Fibroblast of pulmonary artery (primary cell): ENCODE measurements around the gene NCKAP5L.

Experiments used
- DNase-seq: peaks from one replicate; pipeline ENCODE4 v3.0.0-alpha.2; 2010; ENCODE audit warnings: low read depth
- H3K4me3 ChIP-seq: replicated peaks from 2 replicates; pipeline ENCODE4 v1.5.1; 2011; ENCODE audit warnings: low read depth, mild to moderate bottlenecking, control low read depth, low read length, moderate library complexity
- TF ChIP-seq, protein P1 (sequence below): IDR thresholded peaks from 2 replicates; pipeline ENCODE4 v1.5.1; 2011; ENCODE audit warnings: mild to moderate bottlenecking, control low read depth, low read length, inconsistent platforms; ENCODE audit errors: missing control alignments

The NCKAP5L gene

DNA sequence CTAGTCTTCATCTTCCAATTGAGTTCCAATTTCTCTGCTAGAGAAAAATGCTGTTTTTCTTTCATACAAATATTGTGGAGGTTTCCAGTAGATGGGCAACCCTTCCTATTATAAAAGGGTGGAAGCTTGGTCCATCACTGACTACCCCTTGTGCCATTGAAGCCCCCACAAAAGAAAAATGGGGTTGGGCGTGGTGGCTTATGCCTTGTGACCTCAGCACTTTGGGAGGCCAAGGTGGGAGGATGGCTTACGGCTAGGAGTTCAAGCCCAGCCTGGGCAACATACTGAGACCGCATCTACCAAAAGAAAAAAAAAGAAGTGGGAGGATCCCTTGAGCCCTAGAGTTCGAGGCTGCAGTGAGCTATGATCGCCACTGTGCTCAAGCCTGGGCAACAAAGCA lies 22.8 kb downstream of the NCKAP5L start:
- no peak for DNase-seq
- H3K4me3 ChIP-seq: no peak overlapping the region
- TF ChIP-seq, protein P1, sequence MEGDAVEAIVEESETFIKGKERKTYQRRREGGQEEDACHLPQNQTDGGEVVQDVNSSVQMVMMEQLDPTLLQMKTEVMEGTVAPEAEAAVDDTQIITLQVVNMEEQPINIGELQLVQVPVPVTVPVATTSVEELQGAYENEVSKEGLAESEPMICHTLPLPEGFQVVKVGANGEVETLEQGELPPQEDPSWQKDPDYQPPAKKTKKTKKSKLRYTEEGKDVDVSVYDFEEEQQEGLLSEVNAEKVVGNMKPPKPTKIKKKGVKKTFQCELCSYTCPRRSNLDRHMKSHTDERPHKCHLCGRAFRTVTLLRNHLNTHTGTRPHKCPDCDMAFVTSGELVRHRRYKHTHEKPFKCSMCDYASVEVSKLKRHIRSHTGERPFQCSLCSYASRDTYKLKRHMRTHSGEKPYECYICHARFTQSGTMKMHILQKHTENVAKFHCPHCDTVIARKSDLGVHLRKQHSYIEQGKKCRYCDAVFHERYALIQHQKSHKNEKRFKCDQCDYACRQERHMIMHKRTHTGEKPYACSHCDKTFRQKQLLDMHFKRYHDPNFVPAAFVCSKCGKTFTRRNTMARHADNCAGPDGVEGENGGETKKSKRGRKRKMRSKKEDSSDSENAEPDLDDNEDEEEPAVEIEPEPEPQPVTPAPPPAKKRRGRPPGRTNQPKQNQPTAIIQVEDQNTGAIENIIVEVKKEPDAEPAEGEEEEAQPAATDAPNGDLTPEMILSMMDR: no peak

DNA sequence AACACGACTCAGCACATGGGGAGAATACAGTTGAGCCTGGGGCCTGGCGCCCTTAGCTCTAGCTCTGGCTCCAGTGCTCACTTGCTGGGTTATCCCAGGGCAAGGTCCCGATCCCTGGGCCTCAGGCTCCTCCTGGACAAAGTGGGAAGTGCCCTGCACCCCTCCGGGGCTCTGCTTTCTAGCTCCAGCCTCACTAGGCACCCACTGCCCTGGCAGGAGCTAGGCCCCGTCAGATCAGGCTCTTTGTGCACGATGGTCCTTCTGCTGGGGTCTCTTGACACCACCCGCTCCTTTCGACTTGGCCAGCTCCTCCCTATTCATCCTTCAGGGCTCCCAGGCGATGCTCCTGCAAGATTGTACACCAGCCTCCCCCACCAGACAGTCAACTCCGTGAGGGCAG lies 23.4 kb downstream of the NCKAP5L start:
- TF ChIP-seq, protein P1: no peak
- no peak for DNase-seq
- H3K4me3 ChIP-seq: no peak overlapping the region

DNA sequence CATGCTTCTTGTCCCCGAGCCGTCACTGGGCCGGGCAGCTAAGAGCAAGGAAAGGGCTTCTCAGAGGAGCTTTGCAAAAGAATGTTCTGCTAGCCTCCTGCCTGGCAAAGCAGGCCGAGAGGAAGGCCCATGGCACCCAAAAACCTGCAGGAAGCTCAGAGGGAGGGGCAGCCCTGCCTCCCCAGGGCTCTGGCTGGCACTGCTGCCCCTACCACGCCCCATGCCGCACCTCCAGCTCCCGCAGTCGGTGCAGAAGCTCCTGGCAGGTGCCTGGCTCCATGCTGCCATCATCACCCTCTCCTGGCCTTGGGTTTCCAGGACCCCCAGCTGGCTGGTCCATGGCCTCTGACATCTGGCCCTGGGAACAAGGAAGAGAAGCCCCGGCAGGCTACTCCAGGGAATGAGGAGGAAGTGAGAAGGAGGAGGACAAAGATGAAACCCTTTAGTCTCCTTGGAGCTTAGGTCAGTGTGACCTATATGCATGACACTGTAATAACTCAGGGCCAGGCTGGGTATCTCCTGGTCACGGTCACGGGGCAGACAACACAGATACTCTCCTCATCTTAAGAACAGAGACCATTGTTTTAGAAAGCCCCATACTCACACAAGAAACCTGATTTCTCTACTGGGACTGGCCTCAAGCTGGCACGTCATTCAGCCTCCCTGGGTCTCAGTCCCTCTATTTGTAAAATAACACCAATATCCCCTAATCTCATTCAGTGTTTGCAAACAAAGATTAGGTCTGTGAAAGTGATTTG lies 24.3 kb downstream of the NCKAP5L start:
- TF ChIP-seq, protein P1: no peak
- no peak for DNase-seq
- no peak overlapping the region for H3K4me3 ChIP-seq

DNA sequence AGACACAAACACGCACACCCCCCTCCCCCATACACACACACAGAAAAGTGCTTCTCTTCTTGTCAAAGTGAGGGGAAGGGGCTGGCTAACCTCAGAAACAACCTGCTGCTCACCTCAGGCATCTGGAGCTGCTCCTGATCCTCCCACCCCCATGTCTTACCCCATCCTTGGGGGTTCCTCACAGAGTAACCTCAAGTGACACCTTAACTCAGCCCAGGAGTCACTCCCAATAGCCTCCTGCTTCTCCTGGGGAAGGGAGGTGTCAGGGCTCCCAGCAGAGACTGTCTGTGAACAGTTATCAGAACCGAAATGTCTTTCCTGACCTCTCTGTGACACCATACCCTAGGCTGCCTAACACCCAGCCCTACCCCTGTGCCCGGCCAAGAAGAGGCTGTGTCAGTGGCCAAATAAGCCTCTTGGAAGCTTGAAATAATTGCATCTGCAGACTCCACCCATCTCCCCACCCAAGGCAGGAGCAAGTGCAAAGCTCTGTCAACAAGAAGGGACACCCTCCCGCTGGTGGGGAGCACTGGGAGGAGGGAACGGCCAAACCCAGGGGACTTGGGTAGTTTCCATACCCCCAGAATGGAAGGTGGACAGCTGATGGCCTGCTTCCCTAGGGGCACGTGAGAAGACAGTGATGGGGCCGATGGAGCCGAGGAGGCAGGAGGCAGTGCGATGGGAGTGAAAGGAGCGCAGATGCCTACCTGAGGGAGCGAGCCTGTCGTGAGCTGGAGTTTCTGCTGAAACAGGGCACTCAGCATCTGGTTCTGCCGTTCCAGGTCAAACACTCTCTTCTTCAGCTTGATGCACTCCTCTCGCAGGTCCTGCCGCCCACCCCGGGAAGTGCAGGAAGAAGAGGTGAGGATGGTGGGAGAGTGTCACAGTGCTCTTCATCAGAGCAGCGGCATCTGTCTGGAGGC lies 26.8 kb downstream of the NCKAP5L start:
- TF ChIP-seq, protein P1: no peak
- no peak for DNase-seq
- H3K4me3 ChIP-seq: no peak overlapping the region

DNA sequence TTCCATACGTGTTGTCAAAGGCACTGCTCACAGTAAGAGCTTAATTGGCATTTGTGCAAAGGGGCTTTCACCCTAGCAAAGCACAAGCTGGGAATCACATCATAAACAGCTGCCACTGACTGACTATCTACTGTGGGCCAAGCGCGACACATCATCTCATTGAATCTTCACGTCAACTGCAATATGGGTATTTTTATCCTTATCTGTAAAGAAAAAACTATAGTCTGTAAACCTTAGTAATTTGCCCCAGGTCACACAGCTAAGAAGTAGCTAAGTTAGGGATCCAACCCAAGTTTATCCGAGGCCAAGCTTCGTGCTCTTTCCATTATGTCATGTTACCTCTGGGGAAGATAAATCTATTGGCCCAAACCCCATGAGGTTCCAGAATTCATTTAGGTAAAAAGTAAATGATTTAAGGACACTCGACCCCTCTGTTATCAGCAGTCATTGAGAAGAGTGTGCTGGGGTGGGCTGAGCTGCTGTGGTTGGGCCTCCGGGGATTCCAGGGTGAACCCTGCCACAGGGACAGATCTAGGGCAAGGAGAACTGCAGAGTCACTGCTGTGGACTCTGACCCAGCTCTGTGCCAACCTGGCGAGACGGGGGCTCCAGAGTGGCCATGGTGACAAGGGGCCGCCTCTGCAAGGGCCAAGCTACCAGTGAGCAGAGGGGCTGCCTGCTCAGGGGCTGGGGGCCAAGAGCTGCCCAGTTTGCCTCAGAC lies 27.6 kb downstream of the NCKAP5L start:
- H3K4me3 ChIP-seq: no peak overlapping the region
- TF ChIP-seq, protein P1: no peak
- DNase-seq: no peak

DNA sequence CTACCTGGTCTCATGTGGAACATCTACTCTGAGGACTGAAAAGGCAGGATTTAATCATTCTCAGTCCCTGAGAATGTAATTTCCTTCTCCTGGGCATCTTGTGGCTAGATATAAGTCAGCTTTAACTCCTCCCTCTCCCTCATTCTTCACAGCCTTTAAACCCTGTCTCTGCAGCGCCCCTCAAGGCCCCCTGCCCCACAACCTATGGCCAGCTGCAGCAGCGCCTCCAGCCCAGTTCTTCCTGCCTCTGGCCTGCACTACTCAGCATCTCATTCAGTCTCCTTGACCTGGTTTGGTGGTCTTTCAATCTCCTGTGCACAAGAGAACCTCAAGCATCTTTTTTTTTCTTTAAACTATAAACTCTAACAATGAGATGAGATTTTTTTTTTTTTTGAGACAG lies 29.3 kb downstream of the NCKAP5L start:
- no peak for DNase-seq
- TF ChIP-seq, protein P1: no peak
- no peak overlapping the region for H3K4me3 ChIP-seq
